Lower leg skin (tissue), 4 donors: ENCODE measurements around the gene PDHB. TPM values are rescaled to one million over a fixed set of nuclear protein-coding genes. Genes with fewer than 3 reads are reported as not detected.
"Not testable (repeated sequence)": the region's sequence is repeated elsewhere in the genome, so short reads cannot be mapped to it uniquely, and the experiment has no call there.

Experiments used
- DNase-seq, 2 donors: peaks; one replicate each; pipeline ENCODE4 v3.0.0-alpha.2; 2019; ENCODE audit warnings: low spot score in 2 of 2
- H3K4me3 ChIP-seq: fragments of 200-600 bp; sonication (generic); 2 replicates; pipeline ENCODE4 v1.5.1; 2017; ENCODE audit warnings: mild to moderate bottlenecking, low read depth; ENCODE audit not compliant: poor library complexity, severe bottlenecking
- CTCF ChIP-seq, 3 donors: fragments of 450-650 bp; IDR thresholded peaks; one replicate each; pipeline ENCODE4 v1.5.1; 2016; ENCODE audit warnings: antibody characterized with exemption in 3 of 3, mild to moderate bottlenecking in 3 of 3, moderate library complexity in 2 of 3
- POLR2A ChIP-seq, 2 donors: fragments of 450-650 bp; IDR thresholded peaks; one replicate each; pipeline ENCODE4 v1.6.1; 2016 to 2017; ENCODE audit warnings: antibody characterized with exemption in 2 of 2, mild to moderate bottlenecking in 1 of 2, moderate library complexity in 1 of 2
- WGBS, 2 donors: methylation state at CpG; one replicate each; pipeline ENCODE4 v1.1.5; 2018; 5-methylcytosine and 5-hydroxymethylcytosine counted together
- intact Hi-C: fragments of 100-400 bp; cut with DNase I; formaldehyde crosslinking; loops from one replicate; pipeline ENCODE4 v1.15.0; 2023; ENCODE audit warnings: low total_unique reads
- total RNA-seq, 4 donors: library from RNA; depleted of rRNA; stranded (reverse); fragments of >200 nt; gene quantifications; one replicate each; pipeline ENCODE4 v1.1.0, GENCODE V29; 2016

Gene PDHB
- total RNA-seq, 4 donors from 2014 or later = 36.9 to 112 (median 77.8) TPM

GRCh38 chr3:58459160-58459559, 25.5 kb upstream of the PDHB start:
- WGBS, 2 donors = 75 to 81% methylated on average over 4 of the region's 4 CpGs
- no peak for TF ChIP-seq POLR2A (IDR thresholded peaks at IDR 0.05)
- TF ChIP-seq CTCF (IDR thresholded peaks at IDR 0.05) = no peak

GRCh38 chr3:58452176-58452575, 18.5 kb upstream of the PDHB start:
- no peak for DNase-seq
- intact Hi-C loops = no loop called here
- no peak overlapping the region for H3K4me3 ChIP-seq
- TF ChIP-seq CTCF (IDR thresholded peaks at IDR 0.05) (no peak), POLR2A (IDR thresholded peaks at IDR 0.05) (no peak)
- 72 to 83% methylated on average over 1 of the region's 1 CpG for WGBS, 2 donors

More at GRCh38 chr3:58459160-58459559, 25.5 kb upstream of the PDHB start:
- H3K4me3 ChIP-seq = no peak overlapping the region
- intact Hi-C loops = no loop called here
- DNase-seq = no peak

- intact Hi-C loops = no loop called here
- WGBS, 2 donors = 68 to 69% methylated on average over 4 of the region's 4 CpGs
These were observed 8.2 kb upstream of the PDHB start for GRCh38 chr3:58441514-58442450.

GRCh38 chr3:58440996-58441355, 7.3 kb upstream of the PDHB start:
- H3K4me3 ChIP-seq, intact Hi-C loops, DNase-seq: not testable (repeated sequence)
- 78 to 84% methylated on average over 6 of the region's 6 CpGs for WGBS, 2 donors

More at GRCh38 chr3:58441514-58442450, 8.2 kb upstream of the PDHB start:
- TF ChIP-seq POLR2A (IDR thresholded peaks at IDR 0.05) = no peak
- no peak for DNase-seq
- no peak overlapping the region for H3K4me3 ChIP-seq

- intact Hi-C loops = not testable (repeated sequence)
These were observed 3.6 kb upstream of the PDHB start for GRCh38 chr3:58437276-58437675.

GRCh38 chr3:58434990-58435389, 1.4 kb upstream of the PDHB start:
- DNase-seq = no peak
- TF ChIP-seq POLR2A (IDR thresholded peaks at IDR 0.05) (no peak), CTCF (IDR thresholded peaks at IDR 0.05) (no peak)
- intact Hi-C loops = no loop called here
- 31 to 57% methylated on average over 1 of the region's 1 CpG for WGBS, 2 donors
- no peak overlapping the region for H3K4me3 ChIP-seq

More at GRCh38 chr3:58437276-58437675, 3.6 kb upstream of the PDHB start:
- not testable (repeated sequence) for H3K4me3 ChIP-seq, DNase-seq
- WGBS, 2 donors = 75% methylated on average over 8 of the region's 8 CpGs

GRCh38 chr3:58434511-58434910, 879 bp upstream of the PDHB start:
- DNase-seq = no peak
- intact Hi-C loops = no loop called here
- no peak overlapping the region for H3K4me3 ChIP-seq
- WGBS, 2 donors = 84 to 87% methylated on average over 11 of the region's 11 CpGs
- no peak for TF ChIP-seq POLR2A (IDR thresholded peaks at IDR 0.05)

GRCh38 chr3:58434168-58434504, 504 bp upstream of the PDHB start:
- H3K4me3 ChIP-seq = no peak overlapping the region
- TF ChIP-seq POLR2A (IDR thresholded peaks at IDR 0.05) = no peak
- TF ChIP-seq CTCF (IDR thresholded peaks at IDR 0.05) = no peak
- 55 to 60% methylated on average over 3 of the region's 3 CpGs for WGBS, 2 donors
- DNase-seq = no peak
- intact Hi-C loops = no loop called here
